ENCODE results near the gene TGFBR2. TPM values are rescaled to one million over a fixed set of nuclear protein-coding genes. Genes with fewer than 3 reads are reported as not detected.

Gene TGFBR2
- 100 to 1,000 TPM; 111 to 151 (median 125) TPM for polyA plus RNA-seq (ENCODE audit: insufficient read length in 4 of 4)

DNA sequence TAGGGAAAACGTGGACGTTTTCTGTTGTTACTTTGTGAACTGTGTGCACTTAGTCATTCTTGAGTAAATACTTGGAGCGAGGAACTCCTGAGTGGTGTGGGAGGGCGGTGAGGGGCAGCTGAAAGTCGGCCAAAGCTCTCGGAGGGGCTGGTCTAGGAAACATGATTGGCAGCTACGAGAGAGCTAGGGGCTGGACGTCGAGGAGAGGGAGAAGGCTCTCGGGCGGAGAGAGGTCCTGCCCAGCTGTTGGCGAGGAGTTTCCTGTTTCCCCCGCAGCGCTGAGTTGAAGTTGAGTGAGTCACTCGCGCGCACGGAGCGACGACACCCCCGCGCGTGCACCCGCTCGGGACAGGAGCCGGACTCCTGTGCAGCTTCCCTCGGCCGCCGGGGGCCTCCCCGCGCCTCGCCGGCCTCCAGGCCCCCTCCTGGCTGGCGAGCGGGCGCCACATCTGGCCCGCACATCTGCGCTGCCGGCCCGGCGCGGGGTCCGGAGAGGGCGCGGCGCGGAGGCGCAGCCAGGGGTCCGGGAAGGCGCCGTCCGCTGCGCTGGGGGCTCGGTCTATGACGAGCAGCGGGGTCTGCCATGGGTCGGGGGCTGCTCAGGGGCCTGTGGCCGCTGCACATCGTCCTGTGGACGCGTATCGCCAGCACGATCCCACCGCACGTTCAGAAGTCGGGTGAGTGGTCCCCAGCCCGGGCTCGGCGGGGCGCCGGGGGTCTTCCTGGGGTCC lies at the start of gene TGFBR2:
TGFBR2 (plus strand) TSS at position 301 of the 731 bp plus-strand sequence; CDS start at position 584, 283 bp downstream.
- peak; percentile 76 to 85 (median 79) for DNase-seq (ENCODE audit: low read depth in 4 of 4, low spot score in 3 of 4)

DNA sequence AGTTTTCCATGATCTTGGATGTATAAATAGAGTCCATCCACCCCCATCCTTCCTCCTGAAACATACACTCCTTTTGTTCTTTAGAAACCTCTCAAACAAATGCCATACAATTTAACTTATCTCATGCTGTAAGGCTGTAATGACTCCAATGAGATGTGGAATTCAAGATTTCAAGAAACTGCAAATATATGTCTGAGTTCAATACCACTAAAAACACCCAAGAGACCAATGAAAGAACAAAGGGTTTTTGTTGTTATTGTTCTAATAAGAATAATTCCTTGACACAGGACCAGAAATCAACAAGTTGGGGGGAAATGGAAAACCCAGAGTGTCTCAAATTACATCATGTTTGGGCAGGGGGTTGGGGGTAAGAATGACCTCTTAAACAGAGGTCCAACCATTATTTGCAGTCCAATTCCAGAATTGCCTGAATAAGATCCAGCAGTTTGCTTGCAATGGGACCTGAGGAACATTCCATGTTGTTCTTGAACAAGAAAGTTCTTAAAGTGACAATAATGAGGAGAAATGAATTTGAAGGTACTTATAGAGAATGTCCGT lies 48.6 kb upstream of the TGFBR2 start:
- DNase-seq (ENCODE audit: low read depth in 4 of 4, low spot score in 3 of 4): no peak

DNA sequence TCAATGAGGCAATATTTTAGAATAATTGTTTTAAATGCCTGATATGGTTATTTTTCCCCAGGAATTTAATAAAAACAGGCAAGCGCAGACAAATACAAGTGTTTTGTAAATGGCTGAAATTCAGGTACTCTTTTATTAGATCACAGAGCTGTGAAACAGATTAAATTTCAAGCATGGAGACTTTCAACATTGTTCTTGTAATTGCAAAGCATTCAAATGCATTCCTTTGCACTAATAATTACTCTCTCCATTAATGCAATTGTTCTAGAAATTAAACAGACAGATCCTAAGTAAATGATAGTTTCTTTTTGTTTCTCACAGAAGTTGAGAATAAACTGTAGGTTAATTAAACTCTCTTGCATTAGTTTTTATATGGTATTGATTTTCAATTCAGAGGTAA lies 42.4 kb upstream of the TGFBR2 start:
- no peak for DNase-seq (ENCODE audit: low read depth in 4 of 4, low spot score in 3 of 4)

DNA sequence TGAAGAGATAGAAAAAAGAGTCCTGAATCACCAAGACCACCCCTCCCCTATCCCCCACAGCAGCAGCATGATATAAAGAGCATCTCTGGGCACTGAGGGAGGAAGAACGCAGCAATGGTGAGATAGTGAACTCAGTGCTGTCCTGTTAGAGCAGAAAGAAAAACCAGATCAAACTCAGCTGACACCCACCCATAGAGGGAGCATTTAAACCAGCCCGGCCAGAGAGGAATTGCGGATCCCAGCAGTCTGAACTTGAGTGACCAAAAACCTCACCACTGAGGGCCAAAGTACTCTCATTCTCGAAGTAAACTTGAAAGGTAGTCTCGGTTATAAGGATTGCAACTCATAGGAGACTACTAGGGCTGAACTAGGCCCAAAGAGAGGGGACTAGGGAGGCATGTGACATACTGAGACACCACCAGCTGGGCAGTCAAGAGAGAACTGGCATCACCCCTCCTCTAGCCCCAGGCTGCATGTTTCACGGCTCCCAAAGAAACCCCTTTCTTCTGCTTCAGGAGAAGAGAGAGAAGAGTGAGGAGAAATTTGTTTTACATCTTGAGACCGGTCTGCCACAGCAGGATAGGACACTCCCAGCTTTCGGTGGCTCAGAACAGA lies 39.2 kb upstream of the TGFBR2 start:
- no peak for DNase-seq (ENCODE audit: low read depth in 4 of 4, low spot score in 3 of 4)

DNA sequence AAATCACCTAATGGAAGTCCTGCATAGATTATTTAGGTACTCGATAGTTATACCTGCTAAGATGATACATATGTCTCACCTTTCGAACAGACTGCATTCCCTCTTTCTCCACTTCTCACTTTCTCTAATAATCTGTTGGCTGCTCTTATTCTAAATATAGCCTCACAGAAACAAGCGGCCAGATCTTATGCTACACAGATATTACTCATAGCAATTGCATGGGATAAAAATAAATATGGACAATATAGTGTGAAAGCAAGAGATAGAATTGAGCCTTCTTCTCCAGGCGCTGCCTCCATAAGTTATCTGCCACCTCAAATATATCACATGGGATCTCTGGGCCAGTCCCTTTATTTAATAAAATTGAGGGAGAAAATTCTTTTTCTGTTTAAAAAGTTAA lies 29.5 kb upstream of the TGFBR2 start:
- no peak for DNase-seq (ENCODE audit: low read depth in 4 of 4, low spot score in 3 of 4)

DNA sequence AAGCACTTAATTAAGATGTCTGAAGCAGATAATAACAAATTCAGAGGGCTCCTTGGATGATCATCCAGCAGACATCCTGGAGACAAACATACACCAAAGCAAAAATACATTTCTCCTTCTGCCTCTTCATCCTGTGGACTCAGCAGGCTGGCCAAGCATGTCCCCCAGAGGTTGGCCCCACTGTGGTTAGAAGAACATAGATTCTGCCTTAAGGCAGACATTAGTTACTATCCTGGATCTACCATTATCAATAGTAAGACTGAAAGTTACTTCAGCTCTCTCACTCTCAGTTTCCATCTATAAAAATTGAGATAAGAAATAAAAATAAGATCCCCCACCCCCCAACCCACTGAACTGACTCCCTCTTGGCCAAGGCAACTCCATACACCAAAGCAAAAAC lies 28.6 kb upstream of the TGFBR2 start:
- DNase-seq (ENCODE audit: low read depth in 4 of 4, low spot score in 3 of 4): no peak

DNA sequence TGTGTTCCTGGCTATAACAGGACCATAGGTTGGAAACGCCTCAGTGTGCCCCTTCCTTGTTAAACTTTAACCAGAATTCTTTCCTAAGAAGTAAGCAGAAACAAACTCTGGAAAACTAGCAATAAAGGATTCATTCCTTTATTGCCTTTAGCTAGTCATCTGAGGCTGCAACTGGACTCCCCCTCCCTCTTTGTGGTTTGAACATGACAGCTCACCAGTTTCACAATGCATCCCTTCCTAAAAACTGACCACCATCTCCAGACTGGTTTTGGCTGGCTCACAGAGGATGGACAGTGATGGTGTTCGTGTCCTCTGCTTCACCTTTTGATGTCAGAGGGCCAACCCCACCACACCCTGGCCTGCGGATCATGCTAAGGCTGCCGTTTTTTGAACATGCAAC lies 27.9 kb upstream of the TGFBR2 start:
- DNase-seq (ENCODE audit: low read depth in 4 of 4, low spot score in 3 of 4): peak in 1 of 4 donors; percentile 45

DNA sequence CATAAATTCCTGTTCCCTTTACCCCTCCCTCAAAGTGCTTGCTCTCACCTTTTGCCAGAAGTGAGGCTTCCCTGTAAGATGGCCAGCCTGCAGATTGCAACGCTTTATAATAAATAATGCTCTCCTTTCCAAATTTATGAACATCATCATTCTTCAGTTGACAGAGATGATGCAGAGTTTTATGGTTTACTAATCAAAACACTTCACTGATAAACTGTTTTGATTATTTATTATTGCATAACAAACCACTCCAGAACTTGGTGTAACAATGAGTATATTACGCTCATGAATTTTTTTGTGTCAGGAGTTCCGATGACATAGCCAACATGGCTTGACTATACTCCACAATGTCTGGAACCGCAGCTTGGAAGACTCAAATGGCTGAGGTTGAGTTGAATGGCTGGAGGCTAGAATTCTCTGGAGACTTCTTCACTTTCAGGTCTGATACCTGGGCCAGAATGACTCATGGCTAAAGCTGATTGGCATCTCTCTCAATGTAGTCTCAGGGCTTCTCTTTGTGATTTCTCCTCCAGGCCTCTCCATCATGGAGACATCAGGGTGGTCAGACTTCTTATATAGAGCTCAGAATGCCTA lies 27.3 kb upstream of the TGFBR2 start:
- DNase-seq (ENCODE audit: low read depth in 4 of 4, low spot score in 3 of 4): no peak

DNA sequence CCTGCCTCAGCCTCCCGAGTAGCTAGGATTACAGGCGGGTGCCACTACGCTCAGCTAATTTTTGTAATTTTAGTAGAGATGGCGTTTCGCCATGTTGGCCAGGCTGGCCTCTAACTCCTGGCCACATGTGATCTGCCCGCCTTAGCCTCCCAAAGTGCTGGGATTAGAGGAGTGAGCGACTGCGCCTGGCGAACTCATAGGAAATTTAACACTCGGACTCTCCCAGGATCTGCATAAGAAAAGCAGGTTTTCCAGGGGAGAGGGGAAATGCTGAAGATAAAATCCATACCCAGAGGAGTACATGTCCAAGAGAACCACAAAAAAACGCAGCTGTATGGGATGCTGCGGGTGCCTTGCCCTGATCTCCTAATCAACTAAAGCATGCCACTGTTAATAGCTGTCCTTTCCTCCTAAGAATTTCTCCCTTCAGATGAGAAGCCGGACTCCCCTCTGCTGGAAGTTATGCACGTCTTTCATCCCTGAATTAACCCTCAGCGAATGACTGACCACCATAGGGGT lies 25.3 kb upstream of the TGFBR2 start:
- no peak for DNase-seq (ENCODE audit: low read depth in 4 of 4, low spot score in 3 of 4)

DNA sequence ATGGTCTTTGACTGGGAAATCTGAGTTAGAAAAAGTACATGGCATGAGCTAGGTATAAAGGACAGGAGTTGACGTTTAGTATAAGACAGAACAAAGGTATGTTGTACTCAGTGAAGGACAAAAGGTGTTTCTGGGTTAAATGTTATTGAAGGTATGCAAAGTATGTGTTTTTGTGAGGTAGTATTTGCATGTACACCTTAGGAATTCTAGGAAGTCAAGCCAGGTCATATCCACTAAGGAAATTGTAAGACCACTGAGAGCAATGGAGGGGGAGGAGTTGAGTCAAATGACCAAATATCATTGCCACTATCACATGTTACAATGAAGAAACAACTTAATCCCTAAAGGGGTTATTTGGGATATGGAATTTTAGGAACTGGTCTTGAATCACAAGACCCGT lies 24.4 kb upstream of the TGFBR2 start:
- no peak for DNase-seq (ENCODE audit: low read depth in 4 of 4, low spot score in 3 of 4)

DNA sequence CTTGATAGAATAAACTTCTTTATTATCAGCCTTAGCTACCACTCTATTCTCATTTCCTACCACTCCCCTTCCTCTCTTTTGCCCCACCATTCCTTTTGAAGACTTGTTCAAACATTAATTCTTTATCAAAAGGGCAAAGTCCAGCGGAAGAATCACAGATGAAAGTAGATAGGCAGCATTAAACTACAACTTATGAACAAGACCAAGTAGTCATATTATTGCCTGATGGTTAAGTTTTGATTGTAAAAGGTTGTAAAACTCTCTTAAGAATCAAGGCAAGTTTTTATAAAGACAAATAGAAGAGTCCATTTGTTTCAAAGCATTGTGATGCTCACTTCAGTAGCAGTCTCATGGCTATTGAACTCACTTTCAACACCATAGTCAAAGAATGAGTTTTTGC lies 22.4 kb upstream of the TGFBR2 start:
- DNase-seq (ENCODE audit: low read depth in 4 of 4, low spot score in 3 of 4): no peak

DNA sequence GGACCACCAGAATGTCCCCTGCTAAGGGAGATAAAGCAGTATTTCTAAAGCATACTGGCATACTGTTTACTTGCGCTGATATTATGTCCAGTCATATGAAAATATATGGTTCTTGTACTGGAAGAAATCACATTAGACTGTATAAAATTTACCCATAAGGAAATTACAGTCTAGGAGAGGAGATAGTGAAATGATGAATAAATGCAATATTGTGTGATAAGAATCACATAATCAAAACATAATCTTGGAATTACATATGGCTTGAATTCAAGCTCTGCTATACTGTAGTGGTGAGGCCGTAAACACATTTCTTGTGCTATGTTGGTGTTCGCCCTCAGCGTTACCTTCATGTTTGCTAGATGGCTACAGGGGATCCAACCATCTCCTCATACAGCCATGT lies 20.7 kb upstream of the TGFBR2 start:
- DNase-seq (ENCODE audit: low read depth in 4 of 4, low spot score in 3 of 4): no peak

DNA sequence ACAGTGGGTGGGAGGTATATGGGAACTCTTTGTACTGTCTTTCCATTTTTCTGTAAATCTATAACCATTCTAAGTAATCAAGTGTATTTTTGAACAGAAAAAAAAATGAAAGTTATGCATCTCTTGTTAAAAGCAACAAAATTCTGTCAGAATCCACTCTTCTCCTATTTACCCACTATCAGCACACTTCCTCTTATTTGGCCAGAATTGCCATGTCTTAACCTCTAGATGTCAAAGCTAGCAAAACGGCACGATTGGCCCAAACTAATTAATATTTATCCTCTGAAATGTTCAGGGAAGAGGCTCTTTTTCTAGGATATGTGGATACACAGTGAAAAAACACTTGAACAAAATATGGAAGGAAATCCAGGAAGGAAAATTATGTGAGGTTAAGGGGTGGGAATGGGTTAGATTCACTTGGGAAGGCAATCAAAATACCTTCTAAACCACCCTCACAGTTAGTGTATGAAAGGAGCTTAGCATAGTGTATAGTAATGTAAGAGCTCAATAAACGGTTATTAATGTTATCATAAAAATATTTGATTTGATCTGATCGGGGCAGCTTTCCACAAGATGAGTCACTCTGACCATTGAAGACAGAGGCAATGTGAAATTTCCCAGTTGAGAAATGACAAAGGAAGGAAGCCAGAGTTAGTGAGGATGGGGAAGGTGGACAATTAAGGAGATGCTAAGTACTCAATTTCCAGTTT lies 20.1 kb upstream of the TGFBR2 start:
- no peak for DNase-seq (ENCODE audit: low read depth in 4 of 4, low spot score in 3 of 4)

DNA sequence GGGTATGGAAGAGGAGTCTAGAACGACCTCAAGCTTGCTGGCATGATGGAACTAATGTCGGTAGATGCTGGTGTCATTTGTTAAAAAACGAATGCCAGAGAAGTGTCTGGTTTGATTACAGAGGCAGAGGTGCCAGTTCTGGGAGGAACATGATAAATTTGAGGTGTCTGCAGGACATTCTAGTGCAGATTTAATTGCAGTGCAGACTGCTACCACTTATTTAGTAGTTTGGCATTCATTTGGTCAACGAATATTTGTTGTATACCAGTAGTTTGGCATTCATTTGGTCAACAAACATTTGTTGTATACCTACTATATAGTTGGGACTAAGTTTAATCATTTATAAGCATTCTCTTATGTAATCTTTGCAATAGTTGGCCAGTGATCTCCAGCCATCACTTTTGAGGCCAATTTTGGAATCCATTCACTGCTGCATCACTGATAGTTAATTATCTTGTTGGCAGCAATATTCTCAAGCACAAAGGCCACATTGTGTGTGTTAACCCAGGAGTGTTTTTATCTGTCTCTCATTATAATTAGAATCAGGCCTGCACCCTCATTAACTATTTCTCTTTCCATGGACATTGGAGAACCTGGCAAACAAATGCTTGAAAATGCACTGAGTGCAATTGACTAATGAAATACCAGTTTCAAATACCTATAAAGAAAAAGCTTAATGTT lies 19.5 kb upstream of the TGFBR2 start:
- DNase-seq (ENCODE audit: low read depth in 4 of 4, low spot score in 3 of 4): no peak

DNA sequence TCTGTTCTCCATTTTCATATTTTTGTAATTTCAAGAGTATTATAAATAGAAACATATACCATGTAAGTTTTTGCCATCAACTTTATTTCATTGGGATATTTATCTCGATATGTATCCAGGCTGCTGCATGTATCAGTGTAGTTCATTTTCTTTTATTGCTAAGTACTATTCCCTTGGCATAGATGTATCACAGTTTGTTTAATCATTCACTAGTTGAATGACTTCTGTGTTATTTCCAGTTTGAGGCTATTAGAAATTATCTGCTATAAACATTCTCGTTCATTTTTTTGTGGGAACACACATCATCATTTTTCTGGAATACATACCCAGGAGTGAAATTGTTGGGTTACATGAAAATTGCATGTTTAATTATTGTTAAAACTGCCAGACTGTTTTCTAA lies 18.5 kb upstream of the TGFBR2 start:
- no peak for DNase-seq (ENCODE audit: low read depth in 4 of 4, low spot score in 3 of 4)

DNA sequence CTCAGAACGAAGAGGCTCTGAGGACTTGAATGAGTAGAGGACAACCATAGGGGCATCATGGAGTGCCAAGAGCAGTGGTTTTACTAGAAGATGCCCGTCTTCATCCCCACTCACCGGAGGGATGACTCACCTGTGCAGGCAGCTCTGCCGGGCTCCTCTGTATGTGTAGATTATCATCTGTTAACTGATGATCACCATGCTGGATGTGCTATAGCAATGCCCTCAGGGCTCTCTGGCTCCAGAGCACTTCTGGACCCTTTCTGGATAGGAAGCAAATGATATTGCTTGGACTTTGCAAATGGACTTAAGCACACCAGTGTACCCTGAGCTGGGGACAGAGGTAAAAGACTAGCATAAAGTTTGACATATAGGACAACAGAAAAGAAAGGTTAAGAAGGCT lies 10.2 kb upstream of the TGFBR2 start:
- no peak for DNase-seq (ENCODE audit: low read depth in 4 of 4, low spot score in 3 of 4)

DNA sequence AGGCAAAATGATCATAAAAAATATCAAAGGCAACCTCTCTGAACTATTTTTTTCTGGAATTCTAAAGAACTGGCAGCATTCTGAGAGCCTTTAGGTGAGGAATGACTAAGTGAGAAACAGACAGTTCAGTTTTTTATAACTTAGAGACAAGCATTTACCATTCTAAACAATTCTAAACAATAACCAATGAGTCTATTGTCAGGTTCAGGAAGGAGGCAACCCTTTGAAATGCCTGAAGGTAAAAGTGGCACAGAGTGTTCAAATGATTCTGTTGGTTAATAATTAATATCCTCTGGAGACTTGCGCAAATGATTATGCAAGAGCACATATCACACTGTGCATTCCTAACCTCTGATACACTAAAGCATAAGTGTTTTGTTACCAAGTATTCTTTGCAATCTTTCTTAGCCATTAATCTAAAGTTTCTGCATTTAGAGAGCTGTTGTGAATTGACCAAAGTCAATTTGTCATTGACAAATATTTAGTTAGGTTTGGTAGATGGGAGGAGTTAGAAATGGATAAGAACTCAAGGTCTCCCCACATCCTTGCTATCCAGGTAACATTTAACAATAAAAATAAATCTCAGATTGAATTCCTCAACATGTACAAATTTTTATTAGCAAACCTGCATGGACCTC lies 9.2 kb upstream of the TGFBR2 start:
- DNase-seq (ENCODE audit: low read depth in 4 of 4, low spot score in 3 of 4): peak in 2 of 4 donors; percentile 18 to 41

DNA sequence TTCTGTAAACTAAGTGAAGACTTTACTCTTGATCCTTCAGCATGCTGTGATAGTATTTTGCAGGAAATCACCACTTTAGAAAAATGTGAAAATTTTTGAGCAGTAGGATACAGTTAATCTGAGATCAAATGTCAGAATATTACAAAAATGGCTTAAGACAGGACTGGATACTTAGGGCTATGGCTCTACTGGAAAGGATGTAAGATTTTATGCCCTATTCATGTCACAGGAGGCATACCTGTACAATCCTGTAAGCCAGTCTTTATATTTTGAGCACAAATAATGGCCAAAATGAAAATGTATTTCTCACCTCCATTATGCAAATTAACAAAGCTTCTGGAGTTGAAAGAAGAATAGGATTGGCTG lies 8.6 kb upstream of the TGFBR2 start:
- no peak for DNase-seq (ENCODE audit: low read depth in 4 of 4, low spot score in 3 of 4)

DNA sequence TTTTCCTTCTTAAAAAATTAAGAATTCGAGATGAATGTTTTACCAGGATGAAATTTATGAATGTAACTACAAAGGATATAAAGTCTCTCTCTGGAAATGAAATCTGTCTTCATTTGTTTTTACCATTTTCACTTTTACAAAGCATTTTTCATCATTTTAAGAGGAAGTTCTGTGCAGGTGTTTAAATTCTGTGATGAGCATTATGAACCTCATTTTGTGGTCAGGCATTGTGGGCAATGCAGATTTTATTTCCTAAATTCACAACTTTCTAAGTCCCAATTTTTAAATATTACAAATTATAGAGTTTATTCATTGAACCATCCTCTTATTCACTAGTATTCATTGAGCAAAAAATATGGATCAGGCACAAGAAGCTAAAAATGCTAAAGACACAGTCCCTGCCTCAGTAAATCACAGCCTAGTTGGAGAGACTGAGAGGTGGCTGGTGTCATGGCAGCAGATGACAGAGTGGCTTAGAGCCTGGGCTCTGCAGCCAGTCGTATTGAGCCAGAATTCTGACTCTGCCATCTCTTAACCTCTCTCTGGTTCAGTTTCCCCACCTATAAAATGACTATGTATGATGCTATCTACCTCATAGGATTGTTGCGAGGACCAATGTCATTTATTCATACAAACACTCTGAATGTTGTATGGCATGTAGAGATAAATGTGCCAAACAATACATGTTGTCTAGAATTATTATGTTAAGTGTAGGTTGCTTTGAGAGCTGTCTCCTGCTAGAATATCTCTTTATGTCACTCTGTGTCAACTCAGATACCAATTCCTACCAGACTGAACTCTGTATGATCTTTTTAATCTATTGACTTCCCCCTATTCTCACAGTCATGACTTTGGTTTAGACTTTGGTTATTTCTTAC lies 7.5 kb upstream of the TGFBR2 start:
- no peak for DNase-seq (ENCODE audit: low read depth in 4 of 4, low spot score in 3 of 4)

Data from right renal pelvis (tissue), 4 donors.